GM21723 (cell line): ENCODE data around the gene TCEA2.
A peak's percentile ranks its signal among the peaks of the same experiment; 100 is the strongest.

Experiments used
- ATAC-seq: cut with Tn5 transposase; IDR thresholded peaks from one replicate; pipeline ENCODE4 v1.9.1; 2021; ENCODE audit warnings: mild to moderate bottlenecking, moderate library complexity; ENCODE audit not compliant: unreplicated experiment

The TCEA2 gene

DNA sequence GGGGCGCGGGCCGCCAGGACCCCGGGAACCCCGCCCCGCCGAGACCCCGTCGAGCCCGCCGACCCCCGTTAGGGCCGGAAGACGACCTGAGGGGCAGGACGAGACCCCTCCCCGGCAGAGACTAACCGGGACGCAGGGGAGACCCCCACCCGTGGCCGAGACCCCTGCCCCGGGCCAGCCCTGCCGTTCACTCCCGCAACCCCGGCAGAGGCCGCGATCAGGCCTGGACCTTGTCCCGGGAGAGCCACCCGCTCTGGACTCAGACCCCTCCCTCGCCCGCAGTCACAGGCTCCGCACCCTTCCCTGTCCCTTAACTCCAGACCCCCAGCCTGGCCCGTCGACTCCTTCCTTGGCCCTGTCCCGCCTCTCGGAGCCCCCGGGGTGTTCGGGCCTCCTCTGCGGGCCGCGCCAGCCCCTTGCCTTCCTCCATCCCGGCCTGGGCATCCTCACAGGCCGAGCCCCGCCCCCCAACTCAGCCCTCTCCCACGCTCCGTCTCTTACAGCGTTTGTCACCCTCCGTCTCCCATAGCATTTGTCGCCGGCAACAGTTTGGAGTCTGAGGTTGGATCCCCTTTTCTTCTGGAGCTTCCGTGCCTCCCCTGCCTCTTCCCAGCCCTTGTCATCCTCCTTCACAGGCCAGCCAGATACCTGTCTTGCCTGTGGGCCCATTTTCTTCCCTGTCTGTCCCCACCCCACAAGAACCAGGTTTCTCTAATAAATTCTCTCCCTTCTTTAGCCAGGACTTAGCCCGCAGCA is 569 bp downstream of the TCEA2 start:
- ATAC-seq: no peak

DNA sequence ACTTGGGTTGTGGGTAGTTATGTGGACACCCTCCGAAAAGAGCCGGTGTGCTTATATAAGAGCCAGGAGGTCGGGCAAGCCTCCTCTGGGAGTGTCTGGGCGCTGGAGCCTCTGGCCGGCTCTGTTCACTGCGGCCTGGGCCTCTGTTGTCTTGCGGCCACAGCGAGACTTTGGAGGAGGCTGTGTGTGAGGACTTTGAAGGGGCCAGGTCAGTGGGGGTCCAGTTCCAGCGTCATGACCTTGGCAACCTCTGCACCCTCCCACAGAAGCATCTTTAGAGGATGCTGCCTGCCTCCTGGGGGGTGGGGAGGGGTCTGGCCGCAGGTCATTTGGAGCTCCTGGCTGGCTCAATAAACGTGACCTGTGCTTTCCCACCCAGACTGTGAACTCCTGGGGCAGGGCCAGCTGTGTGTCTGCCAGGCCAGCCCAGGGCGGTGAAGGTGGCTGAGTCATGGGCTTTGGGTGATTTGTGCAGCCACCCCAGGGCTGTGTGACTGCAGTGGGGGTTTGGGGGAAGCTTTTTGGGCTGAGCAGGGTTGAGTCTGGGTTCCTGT is 1.2 kb downstream of the TCEA2 start:
- ATAC-seq: no peak

DNA sequence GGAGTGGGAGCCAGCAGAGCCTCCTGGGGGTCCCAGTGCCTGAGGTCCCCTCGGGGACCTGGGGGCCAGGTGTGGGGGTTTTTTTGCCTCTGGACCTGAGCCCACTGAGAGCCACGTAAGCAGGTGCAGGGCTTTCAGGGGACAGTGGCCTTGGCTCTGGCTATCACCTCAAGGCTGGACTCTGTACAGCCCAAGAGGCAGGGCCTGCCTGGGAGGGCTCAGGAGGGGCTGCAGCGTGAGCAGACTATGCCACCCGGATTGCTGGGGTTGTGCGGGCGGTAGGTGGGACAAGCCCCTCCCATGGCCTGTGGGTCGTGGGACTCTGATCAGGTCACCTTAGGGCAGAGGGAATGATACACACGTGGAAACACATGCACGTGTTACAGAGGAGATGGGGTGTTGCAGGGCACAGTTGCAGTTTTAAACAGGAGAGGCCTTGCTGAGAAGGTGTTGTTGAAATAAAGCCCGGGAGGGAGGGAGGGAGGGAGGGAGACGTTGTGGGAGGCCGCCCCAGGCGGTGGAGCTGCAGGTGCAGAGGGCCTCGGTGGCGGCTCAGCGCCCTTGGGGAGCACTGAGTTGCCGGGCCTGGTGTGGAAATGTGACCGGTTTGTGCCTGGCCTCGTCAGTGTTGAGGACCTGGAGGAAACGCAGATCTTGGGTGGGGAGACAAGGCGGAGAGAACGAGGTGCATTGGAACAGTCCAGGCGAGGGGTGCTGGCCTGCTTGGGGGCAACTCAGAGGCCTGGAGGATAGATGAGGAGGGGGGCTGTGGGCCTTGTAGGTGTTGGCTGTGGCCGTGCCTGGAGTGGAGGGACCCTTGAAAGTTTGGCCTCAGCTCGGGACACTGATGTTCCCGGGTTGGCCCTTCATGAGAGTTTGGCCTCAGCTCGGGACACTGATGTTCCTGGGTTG is 2.3 kb downstream of the TCEA2 start:
- no peak for ATAC-seq

DNA sequence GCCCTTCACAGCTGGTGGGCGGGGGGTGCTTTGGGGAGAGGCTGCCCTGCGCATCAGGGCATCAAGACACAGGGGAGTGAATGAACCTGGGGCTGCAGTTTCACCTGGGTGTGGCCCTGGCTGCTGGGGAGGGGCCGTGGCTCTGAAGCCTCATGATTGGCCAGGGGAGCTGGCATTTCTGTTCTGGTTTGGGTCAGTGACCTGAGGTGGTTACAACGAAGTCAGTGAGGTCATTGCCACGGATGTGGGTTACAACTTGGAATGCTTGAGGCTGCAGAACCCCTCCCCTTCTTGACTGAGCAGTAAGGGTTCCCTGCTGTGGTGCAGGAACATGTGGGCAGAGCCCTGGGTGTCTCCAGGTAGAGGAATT is 3.0 kb downstream of the TCEA2 start:
- peak; percentile 45 for ATAC-seq

DNA sequence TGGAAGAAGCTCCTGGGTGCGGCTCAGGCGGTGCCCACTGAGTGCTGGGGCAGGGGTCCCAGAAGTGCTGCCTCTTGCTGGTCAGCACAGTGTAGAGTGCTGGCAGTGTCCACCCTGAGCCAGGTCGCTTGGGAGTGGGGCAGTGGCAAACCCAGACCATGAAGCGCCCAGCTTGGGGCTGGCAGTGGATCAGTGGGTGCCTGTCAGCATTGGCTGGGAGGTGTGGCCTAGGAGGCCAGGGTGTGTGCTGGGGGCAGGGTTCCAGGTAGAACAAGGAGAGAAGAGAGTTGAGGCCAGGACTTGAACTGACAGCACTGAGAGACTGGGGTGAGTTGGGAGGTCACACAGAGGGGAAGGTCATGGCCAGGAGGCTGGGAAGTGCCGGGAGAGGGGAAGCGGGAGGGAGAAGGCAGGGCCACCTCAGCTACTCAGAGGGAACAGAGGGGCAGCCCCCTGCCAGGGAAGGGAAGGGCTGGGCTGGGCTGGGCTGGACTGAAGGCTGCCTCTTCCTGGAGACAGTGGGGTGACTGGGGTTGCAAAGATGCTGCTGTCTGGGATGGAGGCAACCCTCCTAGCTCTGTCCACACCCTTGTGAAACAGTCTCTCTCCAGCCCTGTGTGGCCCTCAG is 4.1 kb downstream of the TCEA2 start:
- ATAC-seq: no peak

DNA sequence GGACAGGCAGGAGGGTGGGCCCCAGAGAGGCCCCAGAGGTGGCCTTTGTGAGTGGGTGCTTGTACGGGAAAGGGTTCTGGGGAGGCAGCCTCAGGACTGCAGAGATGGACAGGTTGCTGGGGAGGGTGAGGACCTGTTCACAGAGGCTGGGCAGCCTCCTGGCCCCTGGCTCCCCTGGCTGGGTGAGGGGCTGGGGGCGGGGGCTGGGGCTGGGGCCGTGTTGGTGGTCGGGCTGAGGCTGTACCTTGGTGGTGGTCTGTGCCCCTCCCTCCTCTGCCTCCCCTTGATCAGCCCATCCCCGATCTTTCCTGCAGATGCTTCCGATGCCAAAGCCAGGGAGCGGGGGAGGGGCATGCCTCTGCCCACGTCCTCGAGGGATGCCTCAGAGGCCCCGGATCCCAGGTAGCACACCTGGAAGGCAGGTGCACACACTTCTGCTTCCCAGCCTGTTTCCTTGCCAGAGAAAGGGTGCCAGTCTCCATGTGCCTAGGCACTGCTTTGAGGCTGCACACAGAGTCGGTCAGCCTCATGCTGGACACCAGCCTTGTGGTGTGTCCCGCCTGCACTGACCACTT is 4.8 kb downstream of the TCEA2 start:
- ATAC-seq: no peak

DNA sequence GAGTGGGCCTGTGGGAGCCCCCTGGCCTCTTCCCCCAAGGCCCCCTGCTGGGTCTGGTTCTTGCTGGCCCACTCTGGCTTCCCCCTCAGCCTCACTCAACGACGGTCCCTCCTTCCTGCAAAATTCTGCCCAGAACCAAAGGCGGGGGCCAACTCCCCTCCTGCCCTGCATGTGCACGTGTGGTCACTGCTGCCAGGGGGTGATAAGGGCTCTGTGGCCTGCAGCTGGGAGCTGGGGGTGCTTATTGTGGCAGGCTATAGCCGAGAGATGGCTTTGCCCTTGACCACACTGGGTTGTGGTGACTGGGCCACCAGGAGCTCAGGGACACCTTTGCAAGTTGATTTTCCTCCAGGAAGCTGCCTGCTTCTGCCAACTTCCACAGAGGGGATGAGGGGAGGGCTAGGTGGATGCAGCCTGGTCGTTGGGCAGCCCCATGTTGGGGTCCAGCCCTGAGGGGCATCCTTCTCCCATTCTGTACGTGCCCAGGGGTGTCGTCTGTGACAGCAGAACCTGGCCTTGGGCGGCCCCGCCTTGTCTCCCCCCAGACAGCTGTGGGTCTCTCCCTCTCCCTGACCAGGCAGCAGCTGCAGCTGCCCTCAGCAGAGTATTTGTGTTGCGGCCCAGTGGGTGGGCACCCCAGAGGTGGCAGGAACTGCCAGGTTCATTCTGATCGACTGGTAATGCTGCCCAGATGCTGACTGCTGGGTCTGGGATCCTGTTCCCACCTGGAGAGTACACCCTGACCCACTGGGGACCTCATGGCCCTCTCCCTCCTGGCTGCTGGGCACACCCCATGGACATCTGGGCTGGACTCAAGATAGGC is 5.6 kb downstream of the TCEA2 start:
- ATAC-seq: no peak

DNA sequence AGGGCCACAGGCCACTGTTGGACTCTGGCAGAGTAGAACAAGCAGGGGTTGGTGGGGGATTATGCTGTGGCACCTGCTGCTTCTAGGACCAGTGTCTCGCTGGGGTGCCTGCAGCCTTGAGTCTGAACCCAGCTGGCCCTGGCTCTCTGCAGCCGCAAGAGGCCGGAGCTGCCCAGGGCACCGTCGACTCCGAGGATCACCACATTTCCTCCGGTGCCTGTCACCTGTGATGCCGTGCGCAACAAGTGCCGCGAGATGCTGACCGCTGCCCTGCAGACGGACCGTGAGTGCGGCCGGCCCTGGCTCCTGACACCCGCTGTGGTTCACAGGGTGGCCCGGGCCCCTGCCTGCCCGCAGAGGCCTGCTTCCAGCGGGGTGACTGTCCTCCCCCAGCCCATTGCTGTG is 6.2 kb downstream of the TCEA2 start:
- ATAC-seq: no peak

DNA sequence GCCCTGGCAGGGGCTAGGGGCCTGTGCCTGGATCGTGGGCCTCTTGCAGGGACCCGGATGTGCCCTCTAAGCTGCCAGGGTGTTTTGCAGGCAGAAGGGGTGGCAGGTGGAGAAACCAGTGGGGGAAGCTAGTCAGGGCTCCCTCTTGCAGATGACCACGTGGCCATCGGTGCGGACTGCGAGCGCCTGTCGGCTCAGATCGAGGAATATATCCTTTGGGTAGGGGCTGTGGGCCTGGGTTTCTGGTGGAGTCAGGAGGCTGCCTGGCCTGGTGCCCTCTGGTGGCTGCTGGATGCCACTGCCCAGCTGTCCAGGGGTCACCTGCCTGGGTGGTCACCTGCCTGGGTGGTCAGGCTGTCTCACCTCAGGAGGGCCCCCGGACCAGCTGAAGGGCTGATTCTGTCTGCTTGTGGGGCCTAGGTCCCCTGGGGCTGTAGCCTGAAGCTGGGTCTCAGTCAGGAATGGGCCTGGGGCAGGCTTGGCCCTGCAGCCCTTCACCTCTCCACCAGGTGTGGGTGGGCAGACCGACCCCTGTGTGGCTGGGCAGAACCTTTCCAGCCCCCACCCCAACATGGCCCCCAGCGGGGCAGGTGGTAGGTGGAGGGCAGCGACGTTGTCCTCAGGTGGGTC is 6.7 kb downstream of the TCEA2 start:
- no peak for ATAC-seq

DNA sequence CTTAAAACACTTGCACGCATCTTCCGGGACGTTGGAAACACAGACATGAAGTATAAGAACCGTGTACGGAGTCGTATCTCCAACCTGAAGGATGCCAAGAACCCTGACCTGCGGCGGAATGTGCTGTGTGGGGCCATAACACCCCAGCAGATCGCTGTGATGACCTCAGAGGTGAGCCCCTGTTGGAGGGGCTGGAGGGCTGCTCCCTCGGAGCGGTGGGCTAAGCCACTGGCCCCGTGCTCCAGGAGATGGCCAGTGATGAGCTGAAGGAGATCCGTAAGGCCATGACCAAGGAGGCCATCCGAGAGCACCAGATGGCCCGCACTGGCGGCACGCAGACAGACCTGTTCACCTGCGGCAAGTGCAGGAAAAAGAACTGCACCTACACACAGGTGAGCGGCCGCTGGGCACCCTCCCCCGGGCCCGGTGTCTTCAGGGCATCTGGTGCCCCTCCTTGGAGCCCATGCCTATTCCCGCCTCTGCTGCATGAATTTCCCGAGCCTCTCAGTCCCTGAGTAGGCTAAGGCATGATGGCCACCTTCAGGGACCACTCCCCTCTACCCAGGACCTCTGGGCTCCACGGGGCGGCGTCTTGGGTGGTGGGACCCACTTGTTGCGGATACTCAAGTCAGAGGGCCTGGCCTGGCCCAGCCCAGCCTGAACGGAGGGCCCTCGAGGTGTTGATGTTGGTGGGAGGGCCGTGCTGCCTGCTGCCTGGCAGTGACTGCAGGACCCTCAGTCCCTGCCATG is 7.4 kb downstream of the TCEA2 start:
- no peak for ATAC-seq

DNA sequence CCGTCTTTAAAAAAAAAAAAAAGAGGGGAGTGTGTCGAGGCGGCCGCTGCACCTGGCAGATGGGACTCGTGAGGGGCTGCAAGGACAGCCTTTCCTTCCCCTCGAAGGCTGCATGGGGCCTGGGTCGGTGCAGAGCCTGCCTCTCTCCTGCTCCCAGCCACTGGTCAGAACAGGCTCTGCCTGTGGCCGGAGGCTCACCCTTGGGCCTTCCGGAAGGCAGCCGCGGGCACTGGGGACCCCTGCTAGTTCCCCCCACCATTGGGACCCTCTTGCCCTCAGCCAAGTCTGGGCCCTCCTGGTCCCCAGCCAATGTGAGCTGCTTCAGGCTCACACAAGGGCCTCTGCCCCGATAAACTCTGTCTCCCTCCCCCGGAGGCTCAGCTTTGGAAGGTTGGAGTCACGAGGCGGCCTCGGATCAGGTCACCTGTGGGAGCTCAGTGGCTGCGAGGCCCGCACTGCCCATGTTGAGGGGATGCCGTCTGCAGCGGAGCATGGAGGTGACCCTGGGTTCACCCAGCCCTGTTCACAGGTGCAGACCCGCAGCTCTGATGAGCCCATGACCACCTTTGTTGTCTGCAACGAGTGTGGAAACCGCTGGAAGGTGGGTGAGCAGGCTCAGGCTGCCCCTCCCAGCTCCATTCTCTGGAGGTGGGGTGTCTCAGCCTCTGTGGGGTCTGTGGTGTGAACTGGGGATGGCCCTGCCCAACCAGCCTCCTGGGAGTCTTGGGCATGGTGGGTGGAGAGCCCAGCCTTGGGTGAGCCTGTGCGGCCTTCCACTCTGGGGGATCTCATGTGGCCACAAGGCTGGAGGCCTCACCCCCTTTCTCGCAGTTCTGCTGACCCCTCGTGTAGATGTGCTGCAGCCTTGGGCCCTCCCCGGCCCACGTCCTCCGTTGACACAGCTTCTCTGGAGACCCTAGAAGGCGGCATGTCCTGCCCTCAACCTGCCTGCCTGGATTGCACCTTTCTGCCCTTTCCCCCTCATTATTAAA is 8.6 kb downstream of the TCEA2 start:
- ATAC-seq: no peak

DNA sequence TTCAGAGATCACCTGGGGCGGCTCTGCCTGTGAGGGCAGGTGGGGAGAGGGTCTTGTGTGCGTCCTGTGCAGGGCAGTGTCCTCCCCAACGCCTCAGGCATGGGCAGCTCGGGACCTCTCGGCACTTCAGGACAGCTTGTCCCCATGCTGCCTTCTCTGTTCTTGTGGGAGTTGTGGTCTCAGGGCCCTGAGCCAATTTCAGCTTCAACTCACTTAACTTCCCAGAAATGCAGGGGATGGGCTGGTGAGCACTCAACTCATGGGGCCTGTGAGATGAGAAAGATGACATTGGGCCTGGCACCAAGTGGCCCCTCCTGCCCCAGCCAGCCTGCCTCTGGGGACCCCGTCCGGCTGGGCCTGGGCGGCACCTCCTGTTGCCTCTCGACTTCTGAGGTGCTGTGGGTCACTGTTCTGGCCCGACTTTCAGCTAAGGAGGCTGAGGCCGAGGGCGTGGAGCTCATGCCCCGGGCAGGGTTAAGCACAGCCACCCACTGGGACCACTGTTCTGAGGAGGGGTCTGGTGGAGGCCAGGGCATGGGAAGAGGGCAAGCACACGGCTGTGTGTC is 9.6 kb downstream of the TCEA2 start:
- ATAC-seq: no peak

DNA sequence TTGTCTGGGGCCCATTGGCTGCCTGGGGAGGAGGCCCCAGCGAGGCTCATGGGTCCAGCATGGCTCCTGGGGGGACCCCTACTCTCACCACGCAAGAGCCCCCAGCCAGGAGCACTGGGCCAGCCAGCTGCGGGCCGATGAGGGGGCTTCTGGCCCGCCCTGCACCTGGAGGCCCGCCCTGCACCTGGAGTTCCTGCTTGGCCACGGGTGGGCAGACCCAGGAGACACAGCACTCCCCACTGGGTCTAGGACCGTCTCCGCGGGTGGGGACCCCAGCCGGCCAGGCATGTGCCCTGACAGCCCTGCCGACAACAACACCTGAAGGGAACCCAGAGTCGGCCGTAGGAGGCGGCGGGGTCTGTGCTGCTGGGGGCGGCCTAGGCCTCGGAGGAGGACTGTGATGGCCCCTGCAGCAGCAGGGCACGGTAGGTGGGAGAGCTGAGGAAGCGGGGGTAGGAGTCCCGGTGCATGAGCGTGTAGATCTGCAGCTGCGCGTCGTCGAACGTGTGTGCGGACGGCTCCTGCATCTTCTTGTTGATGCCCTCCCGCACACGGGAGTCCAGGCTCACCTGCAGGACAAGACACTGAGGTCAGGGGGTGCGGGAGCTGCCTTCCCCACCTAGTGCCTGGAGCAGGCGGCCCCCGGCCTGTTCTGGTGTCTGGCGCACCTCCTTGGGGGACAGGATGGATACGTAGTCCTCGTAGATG is 10.6 kb downstream of the TCEA2 start:
- no peak for ATAC-seq

DNA sequence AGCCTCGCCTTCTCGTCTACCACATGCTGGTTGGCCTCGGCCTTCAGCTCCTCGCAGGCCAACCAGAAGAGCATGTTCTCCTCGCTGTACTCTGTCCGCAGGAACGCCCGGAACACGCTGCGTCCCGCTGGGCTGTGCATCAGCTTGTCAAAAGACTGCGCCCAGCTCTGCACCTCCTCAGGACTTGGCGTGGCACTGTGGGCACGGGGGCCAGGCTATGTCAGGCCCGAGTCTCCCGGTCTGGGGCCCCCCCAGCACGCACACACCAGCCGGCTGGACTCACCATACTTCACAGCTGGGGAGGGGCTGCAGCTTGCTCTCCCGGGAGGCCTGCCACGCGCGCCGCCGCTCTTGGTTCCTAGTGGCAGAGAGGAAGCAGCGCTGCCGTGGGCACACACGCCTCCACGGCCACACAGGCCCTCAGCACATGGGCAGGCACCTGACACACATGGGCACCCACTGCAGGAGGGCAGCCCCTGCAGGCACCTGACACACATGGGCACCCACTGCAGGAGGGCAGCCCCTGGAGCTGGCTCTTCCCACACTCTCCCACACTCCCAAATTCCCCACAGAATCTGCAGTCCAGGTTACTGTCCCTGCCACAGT is 11.3 kb downstream of the TCEA2 start:
- no peak for ATAC-seq

DNA sequence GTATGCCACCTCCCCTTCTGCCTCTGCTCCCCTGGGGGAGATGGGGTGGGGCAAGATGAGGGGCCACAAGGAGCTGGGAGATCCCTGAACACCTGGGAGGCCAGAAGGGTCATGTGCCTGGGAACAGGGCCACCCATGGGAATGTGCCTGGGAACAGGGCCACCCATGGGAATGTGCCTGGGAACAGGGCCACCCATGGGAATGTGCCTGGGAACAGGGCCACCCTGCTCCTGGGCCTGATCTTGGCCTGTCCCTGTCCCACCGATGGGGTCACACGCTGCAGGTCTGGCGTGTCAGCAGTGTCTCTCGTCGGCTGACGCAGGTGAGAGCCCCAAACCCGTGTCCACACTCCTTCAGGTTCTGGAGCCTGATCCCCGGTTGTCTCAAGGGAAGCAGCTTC is 12.0 kb downstream of the TCEA2 start:
- ATAC-seq: no peak

DNA sequence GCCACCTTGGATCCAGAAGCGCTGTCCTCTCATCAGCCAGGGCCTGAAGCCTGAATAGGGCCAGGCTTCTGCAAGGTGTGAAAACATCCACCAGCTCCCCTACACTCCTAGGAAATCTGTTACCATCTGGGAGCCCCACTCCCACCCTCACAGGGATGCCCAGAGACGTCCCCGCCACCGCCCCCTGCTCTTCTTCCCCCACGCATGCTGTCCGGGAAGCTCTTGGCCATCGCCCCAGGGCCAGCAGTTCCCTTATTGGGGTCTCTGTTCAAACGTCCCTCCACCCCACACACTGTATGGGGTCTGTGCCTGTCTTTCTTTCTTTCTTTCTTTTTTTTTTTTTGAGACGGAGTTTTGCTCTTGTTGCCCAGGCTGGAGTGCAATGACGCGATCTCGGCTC is 12.6 kb downstream of the TCEA2 start:
- ATAC-seq: no peak
